ENCODE data around the gene GBE1. TPM values are rescaled to one million over a fixed set of nuclear protein-coding genes. Genes with fewer than 3 reads are reported as not detected.
A peak's percentile ranks its signal among the peaks of the same experiment; 100 is the strongest.

The GBE1 gene
- total and polyA plus RNA-seq, 2 experiments from 2014 or later = 27.2 to 71.2 TPM

GRCh38 chr3:81601707-81602305 is 159.6 kb downstream of the GBE1 start:
- Histone ChIP-seq H3K27me3 (no peaks in the 10 kb centered on the region), H3K27ac (no peak overlapping the region), H3K9me3 (ENCODE audit: low read depth) (no peaks in the 10 kb centered on the region), H3K36me3 (no peaks in the 10 kb centered on the region), H3K4me1 (ENCODE audit: low read depth) (no peaks in the 10 kb centered on the region), H3K4me3 (no peak overlapping the region)
- no peak for DNase-seq (ENCODE audit: low read depth in 1 of 2, low spot score in 1 of 2)
- TF ChIP-seq CTCF (IDR thresholded peaks at IDR 0.05; ENCODE audit: low read depth, low read length) = no peak

GRCh38 chr3:81592101-81592500 is 169.3 kb downstream of the GBE1 start:
- TF ChIP-seq CTCF (IDR thresholded peaks at IDR 0.05; ENCODE audit: low read depth, low read length) = no peak
- H3K4me1 ChIP-seq (ENCODE audit: low read depth) = no peaks in the 10 kb centered on the region
- DNase-seq (ENCODE audit: low read depth in 1 of 2, low spot score in 1 of 2) = peak in 1 of 2 donors; percentile 14
- no peaks in the 10 kb centered on the region for H3K9me3 ChIP-seq (ENCODE audit: low read depth)
- H3K36me3 ChIP-seq = no peaks in the 10 kb centered on the region
- H3K4me3 ChIP-seq = no peak overlapping the region
- no peak overlapping the region for H3K27ac ChIP-seq
- H3K27me3 ChIP-seq = no peaks in the 10 kb centered on the region

- Histone ChIP-seq H3K4me1 (ENCODE audit: low read depth) (peaks cover 10% of the 10 kb centered on the region), H3K36me3 (no peaks in the 10 kb centered on the region), H3K9me3 (ENCODE audit: low read depth) (no peaks in the 10 kb centered on the region), H3K27ac (no peak overlapping the region), H3K27me3 (no peaks in the 10 kb centered on the region), H3K4me3 (no peak overlapping the region)
- TF ChIP-seq CTCF (IDR thresholded peaks at IDR 0.05; ENCODE audit: low read depth, low read length) = no peak
- no peak for DNase-seq (ENCODE audit: low read depth in 1 of 2, low spot score in 1 of 2)
Measured at GRCh38 chr3:81585937-81586336, 175.5 kb downstream of the GBE1 start.

GRCh38 chr3:81585056-81585455 is 176.4 kb downstream of the GBE1 start:
- no peak for TF ChIP-seq CTCF (IDR thresholded peaks at IDR 0.05; ENCODE audit: low read depth, low read length)
- no peak overlapping the region for H3K4me3 ChIP-seq
- H3K9me3 ChIP-seq (ENCODE audit: low read depth) = no peaks in the 10 kb centered on the region
- H3K4me1 ChIP-seq (ENCODE audit: low read depth) = peaks cover 18% of the 10 kb centered on the region
- no peak overlapping the region for H3K27ac ChIP-seq
- no peaks in the 10 kb centered on the region for H3K27me3 ChIP-seq
- no peak for DNase-seq (ENCODE audit: low read depth in 1 of 2, low spot score in 1 of 2)
- H3K36me3 ChIP-seq = no peaks in the 10 kb centered on the region

GRCh38 chr3:81581966-81582599 is 179.4 kb downstream of the GBE1 start:
- DNase-seq (ENCODE audit: low read depth in 1 of 2, low spot score in 1 of 2) = peak; percentile 34 to 62
- TF ChIP-seq CTCF (IDR thresholded peaks at IDR 0.05; ENCODE audit: low read depth, low read length) = peak; percentile 79
- Histone ChIP-seq H3K27me3 (no peaks in the 10 kb centered on the region), H3K27ac (peak overlapping the region; percentile 78), H3K4me1 (ENCODE audit: low read depth) (peaks cover 38% of the 10 kb centered on the region), H3K36me3 (peaks cover 6% of the 10 kb centered on the region), H3K9me3 (ENCODE audit: low read depth) (no peaks in the 10 kb centered on the region), H3K4me3 (no peak overlapping the region)

Measured in cardiac muscle cell (in vitro differentiated cells and primary cell).